ENCODE results near the gene ZXDC.

ZXDC gene

GRCh38 chr3:126440709-126440995 lies 35.0 kb downstream of the ZXDC start:
- no peak overlapping the region for H3K27ac ChIP-seq (ENCODE audit: poor library complexity, severe bottlenecking)
- peak; percentile 41 for DNase-seq (ENCODE audit: low spot score)

GRCh38 chr3:126439968-126440708 lies 35.6 kb downstream of the ZXDC start:
- no peaks in the 10 kb centered on the region for H3K27me3 ChIP-seq (ENCODE audit: insufficient read depth, poor library complexity, severe bottlenecking)
- ATAC-seq (ENCODE audit: low read depth) (no peak), DNase-seq (ENCODE audit: low spot score) (no peak)
- no peaks in the 10 kb centered on the region for H3K4me1 ChIP-seq (ENCODE audit: insufficient read depth, poor library complexity, severe bottlenecking)
- H3K27ac ChIP-seq (ENCODE audit: poor library complexity, severe bottlenecking) = no peak overlapping the region
- H3K9me3 ChIP-seq (ENCODE audit: severe bottlenecking) = no peaks in the 10 kb centered on the region
- no peak overlapping the region for H3K4me3 ChIP-seq (ENCODE audit: severe bottlenecking)
- peaks cover 10% of the 10 kb centered on the region; the same call in 1 of the 2 replicates for H3K36me3 ChIP-seq (ENCODE audit: low read depth)
- TF ChIP-seq CTCF (IDR thresholded peaks at IDR 0.05; ENCODE audit: poor library complexity, severe bottlenecking) = no peak

More at GRCh38 chr3:126440709-126440995, 35.0 kb downstream of the ZXDC start:
- Histone ChIP-seq H3K9me3 (ENCODE audit: severe bottlenecking) (no peaks in the 10 kb centered on the region), H3K27me3 (ENCODE audit: insufficient read depth, poor library complexity, severe bottlenecking) (no peaks in the 10 kb centered on the region), H3K4me3 (ENCODE audit: severe bottlenecking) (no peak overlapping the region), H3K4me1 (ENCODE audit: insufficient read depth, poor library complexity, severe bottlenecking) (no peaks in the 10 kb centered on the region), H3K36me3 (ENCODE audit: low read depth) (peaks cover 10% of the 10 kb centered on the region; the same call in 1 of the 2 replicates)
- no peak for TF ChIP-seq CTCF (IDR thresholded peaks at IDR 0.05; ENCODE audit: poor library complexity, severe bottlenecking)
- ATAC-seq (ENCODE audit: low read depth) = no peak

GRCh38 chr3:126439346-126439967 lies 36.2 kb downstream of the ZXDC start:
- ATAC-seq (ENCODE audit: low read depth) = no peak
- no peaks in the 10 kb centered on the region for H3K27me3 ChIP-seq (ENCODE audit: insufficient read depth, poor library complexity, severe bottlenecking)
- DNase-seq (ENCODE audit: low spot score) = peak; percentile 43
- H3K9me3 ChIP-seq (ENCODE audit: severe bottlenecking) = no peaks in the 10 kb centered on the region
- no peaks in the 10 kb centered on the region for H3K4me1 ChIP-seq (ENCODE audit: insufficient read depth, poor library complexity, severe bottlenecking)
- H3K4me3 ChIP-seq (ENCODE audit: severe bottlenecking) = no peak overlapping the region
- no peak for TF ChIP-seq CTCF (IDR thresholded peaks at IDR 0.05; ENCODE audit: poor library complexity, severe bottlenecking)
- no peak overlapping the region for H3K27ac ChIP-seq (ENCODE audit: poor library complexity, severe bottlenecking)
- peaks cover 6% of the 10 kb centered on the region; the same call in 1 of the 2 replicates for H3K36me3 ChIP-seq (ENCODE audit: low read depth)

- peaks cover 6% of the 10 kb centered on the region; the same call in 1 of the 2 replicates for H3K36me3 ChIP-seq (ENCODE audit: low read depth)
- no peak for DNase-seq (ENCODE audit: low spot score)
- H3K4me3 ChIP-seq (ENCODE audit: severe bottlenecking) = no peak overlapping the region
These were observed 36.9 kb downstream of the ZXDC start for GRCh38 chr3:126438746-126439145.

More at GRCh38 chr3:126438746-126439145, 36.9 kb downstream of the ZXDC start:
- no peaks in the 10 kb centered on the region for H3K4me1 ChIP-seq (ENCODE audit: insufficient read depth, poor library complexity, severe bottlenecking)
- no peak for ATAC-seq (ENCODE audit: low read depth)
- H3K9me3 ChIP-seq (ENCODE audit: severe bottlenecking) = no peaks in the 10 kb centered on the region
- H3K27ac ChIP-seq (ENCODE audit: poor library complexity, severe bottlenecking) = no peak overlapping the region
- no peaks in the 10 kb centered on the region for H3K27me3 ChIP-seq (ENCODE audit: insufficient read depth, poor library complexity, severe bottlenecking)
- TF ChIP-seq CTCF (IDR thresholded peaks at IDR 0.05; ENCODE audit: poor library complexity, severe bottlenecking) = no peak

All from RWPE2 (cell line).